KBM-7 (cell line): ENCODE results near the gene MORC2.

Source experiments
- DNase-seq: peaks from one replicate; pipeline ENCODE4 v3.0.0-alpha.2; 2015
- in situ Hi-C: fragments of 300-500 bp; cut with MboI; formaldehyde crosslinking; loops from 2 replicates; pipeline ENCODE4 v1.14.3; 2020; ENCODE audit warnings: low sequenced_read_pairs, low pct_unique_long_range_greater_than_20kb, mixed read lengths

The MORC2 gene

GRCh38 chr22:30879415-30879797 is 89.2 kb downstream of the MORC2 start:
- in situ Hi-C loops = no loop called here
- no peak for DNase-seq

- in situ Hi-C loops = no loop called here
- DNase-seq = no peak
Observed at GRCh38 chr22:30878516-30879414, 89.8 kb downstream of the MORC2 start.

- DNase-seq = no peak
- in situ Hi-C loops = no loop called here
Observed at GRCh38 chr22:30877662-30878515, 90.7 kb downstream of the MORC2 start.

GRCh38 chr22:30876915-30877553 is 91.5 kb downstream of the MORC2 start:
- no peak for DNase-seq
- in situ Hi-C loops = no loop called here

- in situ Hi-C loops = no loop called here
- DNase-seq = no peak
Observed at GRCh38 chr22:30876221-30876751, 92.3 kb downstream of the MORC2 start.

GRCh38 chr22:30875481-30876215 is 92.9 kb downstream of the MORC2 start:
- in situ Hi-C loops = no loop called here
- no peak for DNase-seq
